ENCODE data around the gene DDX23.

Gene DDX23

DNA sequence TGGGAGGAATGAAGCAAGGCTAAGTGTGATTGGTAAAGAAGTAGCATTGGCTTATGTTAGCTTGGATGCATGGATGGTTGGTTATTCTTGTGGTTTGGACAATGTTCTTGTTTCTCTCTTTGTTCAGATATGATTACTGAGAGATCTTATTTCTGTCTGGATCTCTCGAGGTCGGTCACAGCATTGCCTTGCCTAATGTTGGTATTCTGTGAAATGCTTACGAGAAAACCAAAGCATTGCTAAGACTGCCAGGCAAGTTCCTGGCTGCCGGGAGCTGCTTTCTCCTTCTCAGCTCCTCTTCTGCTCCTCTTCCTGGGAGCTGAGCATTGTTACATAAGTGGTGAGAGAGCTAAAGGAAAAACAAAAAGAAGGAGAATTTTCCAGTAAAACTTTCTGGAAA is 21.1 kb upstream of the DDX23 start:
- TF ChIP-seq, protein P1, sequence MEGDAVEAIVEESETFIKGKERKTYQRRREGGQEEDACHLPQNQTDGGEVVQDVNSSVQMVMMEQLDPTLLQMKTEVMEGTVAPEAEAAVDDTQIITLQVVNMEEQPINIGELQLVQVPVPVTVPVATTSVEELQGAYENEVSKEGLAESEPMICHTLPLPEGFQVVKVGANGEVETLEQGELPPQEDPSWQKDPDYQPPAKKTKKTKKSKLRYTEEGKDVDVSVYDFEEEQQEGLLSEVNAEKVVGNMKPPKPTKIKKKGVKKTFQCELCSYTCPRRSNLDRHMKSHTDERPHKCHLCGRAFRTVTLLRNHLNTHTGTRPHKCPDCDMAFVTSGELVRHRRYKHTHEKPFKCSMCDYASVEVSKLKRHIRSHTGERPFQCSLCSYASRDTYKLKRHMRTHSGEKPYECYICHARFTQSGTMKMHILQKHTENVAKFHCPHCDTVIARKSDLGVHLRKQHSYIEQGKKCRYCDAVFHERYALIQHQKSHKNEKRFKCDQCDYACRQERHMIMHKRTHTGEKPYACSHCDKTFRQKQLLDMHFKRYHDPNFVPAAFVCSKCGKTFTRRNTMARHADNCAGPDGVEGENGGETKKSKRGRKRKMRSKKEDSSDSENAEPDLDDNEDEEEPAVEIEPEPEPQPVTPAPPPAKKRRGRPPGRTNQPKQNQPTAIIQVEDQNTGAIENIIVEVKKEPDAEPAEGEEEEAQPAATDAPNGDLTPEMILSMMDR (IDR thresholded peaks at IDR 0.05; ENCODE audit: low read depth, low read length): no peak
- no peak for DNase-seq (ENCODE audit: extremely low read depth, low read depth)

DNA sequence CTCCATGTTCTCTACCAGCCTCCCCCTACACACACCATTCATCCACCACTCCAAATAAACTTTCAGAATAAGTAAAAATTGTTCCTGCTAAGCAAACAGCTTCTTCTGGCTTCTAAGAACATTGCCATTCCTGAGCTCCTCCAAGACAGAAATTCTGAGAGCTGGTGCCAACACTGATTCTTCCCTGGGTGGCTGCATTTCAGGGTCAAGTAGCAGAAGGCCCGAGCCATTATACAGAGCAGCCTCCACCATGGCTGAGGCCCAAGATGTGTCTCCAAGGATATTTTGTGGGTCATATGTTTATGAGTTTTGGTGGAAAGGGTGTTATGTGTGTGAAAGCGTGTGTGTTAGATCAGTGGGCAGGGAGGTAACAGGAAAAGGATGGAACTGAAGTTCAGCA is 17.2 kb upstream of the DDX23 start:
- no peak for DNase-seq (ENCODE audit: extremely low read depth, low read depth)
- TF ChIP-seq, protein P1 (IDR thresholded peaks at IDR 0.05; ENCODE audit: low read depth, low read length): no peak

DNA sequence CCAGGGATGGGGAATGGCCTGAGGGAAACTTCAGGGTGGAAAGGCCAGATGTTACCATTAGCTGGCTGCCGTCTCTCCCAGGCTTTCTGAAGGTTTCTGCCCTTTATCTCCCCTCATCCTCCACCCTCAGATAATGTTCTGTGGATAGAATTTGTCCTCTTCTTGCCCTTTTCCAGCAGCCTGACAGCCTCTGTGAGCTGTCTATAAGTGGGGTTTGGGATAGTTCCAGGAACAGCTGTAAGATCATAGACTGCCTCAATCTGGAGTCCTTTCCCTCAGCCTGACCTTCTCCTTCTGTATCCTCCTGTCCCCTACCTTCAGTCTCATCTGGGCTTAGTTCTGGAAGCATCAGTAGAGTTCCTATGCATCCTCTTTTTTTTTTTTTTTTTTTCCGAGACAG is 16.5 kb upstream of the DDX23 start:
- TF ChIP-seq, protein P1 (IDR thresholded peaks at IDR 0.05; ENCODE audit: low read depth, low read length): no peak

DNA sequence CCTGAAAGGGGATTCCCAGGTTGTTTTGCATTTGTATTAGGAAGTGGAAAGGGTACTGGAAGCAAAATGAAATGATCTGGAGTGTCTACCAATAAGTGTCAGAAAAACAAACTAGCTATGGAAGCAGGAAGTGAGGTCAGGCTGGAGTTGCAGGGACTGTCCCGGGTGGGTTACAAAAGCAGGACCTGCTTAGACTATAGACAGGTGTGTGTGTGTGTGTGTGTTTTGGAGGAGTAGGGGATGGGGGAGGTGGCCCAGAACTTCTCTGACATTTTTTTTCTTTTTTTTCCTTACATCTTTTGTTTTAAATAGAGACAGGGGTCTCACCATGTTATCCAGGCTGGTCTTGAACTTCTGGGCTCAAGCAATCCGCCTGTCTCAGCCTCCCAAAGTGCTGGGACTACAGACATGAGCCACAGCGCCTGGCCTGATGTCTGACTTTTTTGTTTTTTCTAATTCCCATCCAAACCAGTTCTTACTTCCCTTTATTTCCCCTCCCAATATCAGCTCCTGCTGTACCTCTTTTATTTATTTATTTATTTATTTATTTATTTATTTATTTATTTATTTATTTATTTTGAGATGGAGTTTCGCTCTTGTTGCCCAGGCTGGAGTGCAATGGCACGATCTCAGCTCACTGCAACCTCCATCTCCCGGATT is 14.2 kb upstream of the DDX23 start:
- TF ChIP-seq, protein P1 (IDR thresholded peaks at IDR 0.05; ENCODE audit: low read depth, low read length): no peak
- DNase-seq (ENCODE audit: extremely low read depth, low read depth): no peak

More for the DNA sequence above, 16.5 kb upstream of the DDX23 start:
- DNase-seq (ENCODE audit: extremely low read depth, low read depth): no peak

DNA sequence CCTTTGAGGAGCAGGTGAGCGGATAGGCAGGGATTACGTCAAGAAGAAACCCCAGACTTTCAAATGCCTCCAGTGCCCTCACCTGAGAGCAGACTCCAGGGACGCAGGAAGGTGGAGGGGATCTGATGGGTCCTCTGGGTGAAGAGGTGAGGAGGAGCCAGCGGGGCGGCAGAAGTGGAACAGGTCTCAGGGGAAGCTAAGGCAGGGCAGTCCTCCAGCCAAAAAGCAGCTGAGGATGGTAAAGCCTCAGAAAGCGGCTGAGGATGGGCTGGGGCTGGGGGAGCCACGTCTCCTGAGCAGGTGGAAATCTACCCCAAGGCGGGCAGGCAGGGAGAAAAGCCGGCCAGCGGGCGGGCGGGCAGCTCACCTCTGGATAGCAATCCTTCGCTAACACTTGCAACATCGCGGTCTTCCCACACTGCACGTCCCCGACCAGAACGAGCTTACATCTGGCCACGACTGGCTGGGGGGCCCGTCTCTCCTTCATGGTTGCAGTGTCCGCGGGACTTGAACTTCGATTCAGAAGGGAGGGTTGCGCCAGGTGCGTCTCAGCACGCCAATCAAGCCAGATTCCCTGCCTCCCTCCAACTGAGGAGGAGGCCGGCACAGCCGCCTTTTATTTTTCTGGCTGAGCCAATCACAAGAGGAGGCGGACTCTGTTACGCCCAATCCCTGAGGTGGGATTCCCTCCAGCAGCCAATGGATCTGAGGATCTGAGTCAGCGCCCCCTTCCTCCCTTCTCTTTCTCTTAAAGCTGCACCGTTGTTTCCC is 13.5 kb upstream of the DDX23 start, which contains the start of gene RND1:
Gene RND1 (minus strand): TSS at position 590 of the 771 bp plus-strand sequence. CDS start 103 bp downstream, at position 487.
- TF ChIP-seq, protein P1 (IDR thresholded peaks at IDR 0.05; ENCODE audit: low read depth, low read length): no peak; the same call in 1 of the 2 replicates
- peak; percentile 66 for DNase-seq (ENCODE audit: extremely low read depth, low read depth)

DNA sequence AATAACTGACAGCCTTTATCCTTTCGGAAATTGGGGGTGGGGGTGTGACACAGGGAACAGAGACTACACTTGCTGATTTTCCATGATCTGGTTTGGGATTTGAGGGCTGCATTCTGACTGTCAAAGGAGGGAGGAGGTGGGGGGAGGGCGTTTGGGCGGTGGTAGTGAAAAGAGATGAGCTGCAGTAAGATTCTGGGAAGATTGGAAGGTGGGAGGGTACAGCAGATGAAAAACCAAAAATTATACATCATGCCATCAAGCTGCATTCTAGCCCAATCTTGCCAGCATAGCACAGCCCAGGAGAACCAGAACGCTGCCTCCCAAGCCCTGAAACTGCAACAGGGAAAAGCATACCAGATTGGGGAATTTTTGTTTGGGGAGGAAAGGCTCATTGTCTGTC is 11.3 kb upstream of the DDX23 start:
- TF ChIP-seq, protein P1 (IDR thresholded peaks at IDR 0.05; ENCODE audit: low read depth, low read length): no peak
- no peak for DNase-seq (ENCODE audit: extremely low read depth, low read depth)

DNA sequence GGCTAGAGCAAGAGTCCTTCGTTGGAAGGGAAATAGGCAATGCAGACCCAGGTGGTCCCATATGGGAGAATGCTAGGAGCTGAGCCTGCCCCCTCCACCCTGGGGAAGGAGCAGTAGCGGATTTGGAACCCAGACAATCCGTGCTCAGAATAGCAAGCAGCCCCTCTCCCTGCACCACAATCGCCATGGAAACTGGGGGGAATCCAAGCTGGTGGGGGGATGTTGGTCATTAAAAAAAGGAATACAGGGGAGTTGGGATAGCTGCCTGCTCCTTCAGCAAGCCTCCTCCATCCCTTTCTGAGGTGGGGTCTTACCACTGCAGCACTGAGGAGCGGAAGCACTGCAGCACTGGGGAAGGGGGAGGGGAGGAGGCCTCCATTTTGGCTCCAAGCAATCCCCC is 10.8 kb upstream of the DDX23 start:
- TF ChIP-seq, protein P1 (IDR thresholded peaks at IDR 0.05; ENCODE audit: low read depth, low read length): no peak
- no peak for DNase-seq (ENCODE audit: extremely low read depth, low read depth)

All from AG09319 (cell line).